CD4-positive, alpha-beta T cell treated with Interleukin-6 at 100 ng/mL for 8 hours (primary cell): Measurements from ENCODE around the gene STIM1.
"Not testable (repeated sequence)": the region's sequence is repeated elsewhere in the genome, so short reads cannot be mapped to it uniquely, and the experiment has no call there.

ENCODE experiments used
- DNase-seq: peaks from one replicate; pipeline ENCODE4 v3.0.0-alpha.2; 2020; ENCODE audit warnings: mixed read lengths, low spot score

The STIM1 gene

DNA sequence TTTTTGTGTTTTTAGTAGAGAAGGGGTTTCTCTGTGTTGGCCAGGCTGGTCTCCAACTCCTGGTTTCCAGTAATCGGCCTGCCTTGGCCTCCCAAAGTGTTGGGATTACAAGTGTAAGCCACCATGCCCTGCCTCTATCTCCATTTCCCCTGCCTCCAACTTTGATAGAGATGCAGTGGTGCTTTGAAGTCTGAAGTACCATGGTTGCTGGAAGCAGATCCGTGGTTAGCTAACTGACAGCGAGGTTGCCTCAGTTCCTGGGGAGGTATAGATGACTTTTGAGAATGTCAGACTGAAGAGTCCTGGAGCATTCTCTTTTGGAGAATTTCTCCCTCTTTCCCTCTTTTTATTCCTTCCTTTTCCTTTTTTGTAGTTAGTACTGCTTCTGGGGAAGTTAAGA, 127.6 kb downstream of the STIM1 start:
- no peak for DNase-seq

DNA sequence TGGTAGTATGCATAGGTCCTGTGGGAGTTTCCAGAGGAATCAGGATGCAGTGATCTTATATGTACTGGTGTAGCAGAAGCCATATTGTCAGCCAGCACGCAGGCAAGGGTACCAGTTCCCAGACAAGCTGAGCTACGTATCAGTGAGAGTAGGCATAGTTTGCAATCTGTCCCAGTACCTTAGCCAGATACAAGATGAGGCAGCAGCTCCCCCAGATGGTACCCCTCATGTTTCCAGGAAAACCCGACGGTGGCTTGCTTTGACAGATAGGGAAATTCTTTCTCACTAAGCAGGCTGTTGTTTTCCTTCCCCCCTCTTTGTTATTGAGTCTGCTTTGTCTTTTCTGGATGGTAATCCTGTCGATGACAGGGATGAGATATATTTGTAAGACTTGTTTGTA, 129.4 kb downstream of the STIM1 start:
- DNase-seq: peak; percentile 38

DNA sequence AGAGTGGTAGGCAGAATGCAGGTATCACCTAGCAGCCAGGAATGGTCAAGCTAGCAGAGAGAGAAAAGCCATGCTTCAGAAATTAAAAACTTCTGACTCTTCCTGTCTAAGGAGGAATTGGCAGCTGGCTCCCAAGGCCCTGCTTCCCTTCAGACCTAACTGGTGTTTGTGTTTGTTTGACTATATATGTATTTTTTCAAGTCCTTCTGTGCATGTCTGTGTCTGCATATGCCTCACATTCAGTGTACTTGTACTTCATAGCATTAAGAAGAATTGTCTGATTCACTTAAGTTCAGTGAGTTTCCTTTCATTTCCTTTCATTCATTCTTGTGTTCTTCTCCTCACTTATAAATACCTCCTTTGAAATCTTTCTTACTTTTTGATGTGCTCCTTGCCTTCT, 130.2 kb downstream of the STIM1 start:
- DNase-seq: no peak

DNA sequence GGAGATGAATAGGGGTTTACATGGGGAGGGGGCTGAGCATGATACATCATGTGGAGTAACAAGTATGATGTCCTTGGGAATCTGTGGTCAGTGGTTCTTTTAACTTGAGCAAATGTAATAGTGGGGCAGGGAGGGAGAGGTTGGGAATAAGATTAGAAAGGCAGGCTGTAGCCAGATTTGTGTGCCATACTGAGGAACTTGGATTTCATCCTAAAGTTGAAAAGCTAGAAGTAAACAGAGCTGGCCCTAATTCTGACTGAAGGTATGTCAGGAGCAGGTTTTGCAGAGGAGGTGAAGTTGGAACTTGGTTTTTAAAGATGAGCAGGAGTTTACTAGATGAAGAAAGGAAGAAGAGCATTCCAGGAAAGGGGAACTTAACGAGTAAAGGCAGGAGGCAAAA, 130.8 kb downstream of the STIM1 start:
- no peak for DNase-seq

DNA sequence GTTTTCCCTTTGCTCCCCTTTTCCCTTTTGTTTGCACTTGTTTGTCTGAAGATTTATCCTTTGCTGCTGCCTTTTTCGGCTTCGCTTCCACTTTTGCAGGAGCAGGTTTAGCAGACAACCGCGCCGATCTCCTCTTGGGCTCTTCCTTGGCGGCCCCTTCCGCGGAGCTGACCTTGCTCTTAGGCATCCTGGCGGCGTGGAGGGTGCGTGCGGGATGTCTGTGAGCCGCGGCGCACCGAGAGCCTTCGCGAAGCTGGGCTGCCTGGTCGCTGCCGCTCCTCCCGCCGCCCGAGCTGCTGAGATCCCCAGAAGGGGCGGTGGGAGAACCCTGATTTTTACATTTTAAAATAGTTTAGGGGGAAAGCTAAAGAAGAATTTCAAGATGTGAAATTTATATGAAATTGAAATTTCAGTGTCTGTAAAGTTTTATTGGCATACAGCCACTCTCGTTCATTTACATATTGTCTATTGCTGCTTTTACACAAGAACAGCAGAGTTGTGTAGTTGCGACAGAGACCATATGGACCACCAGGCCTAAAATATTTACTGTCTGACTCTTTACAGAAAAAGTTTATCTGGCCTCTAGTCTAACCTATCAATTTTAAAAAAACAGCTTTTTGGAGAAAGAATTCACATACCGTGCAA, 133.9 kb downstream of the STIM1 start:
- no peak for DNase-seq

DNA sequence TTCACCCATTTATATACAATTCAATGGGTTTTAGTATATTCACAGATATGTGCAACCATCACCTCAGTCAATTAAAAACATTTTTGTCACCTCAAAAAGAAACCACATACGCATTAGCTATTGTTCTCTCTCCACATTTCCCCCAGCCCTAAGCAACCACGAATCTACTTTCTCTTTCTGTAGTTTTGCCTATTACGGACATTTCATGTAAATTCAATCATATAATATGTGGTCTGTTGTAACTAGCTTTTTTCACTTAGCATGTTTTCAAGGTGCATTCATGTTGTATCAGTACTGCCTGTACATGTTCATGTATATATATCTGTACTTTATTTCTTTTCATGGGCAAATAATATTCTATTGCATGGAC, 134.4 kb downstream of the STIM1 start:
- DNase-seq: peak; percentile 40

DNA sequence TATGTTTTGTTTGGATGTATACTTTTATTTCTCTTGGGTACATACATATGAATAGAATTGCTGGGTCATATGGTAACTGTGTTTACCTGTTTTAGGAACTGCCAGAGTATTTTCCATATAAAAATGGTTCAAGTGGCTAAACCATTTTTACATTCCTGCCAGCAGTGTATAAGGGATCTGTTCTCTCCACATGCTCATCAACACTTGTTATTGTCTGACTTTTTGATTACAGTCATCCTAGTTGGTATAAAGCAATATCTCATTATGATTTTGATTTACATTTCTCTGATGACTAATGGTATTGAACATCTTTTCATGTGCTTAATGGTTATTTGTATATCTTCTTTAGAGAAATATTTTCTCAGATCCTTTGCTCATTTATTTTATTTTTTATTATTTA, 134.9 kb downstream of the STIM1 start:
- no peak for DNase-seq

DNA sequence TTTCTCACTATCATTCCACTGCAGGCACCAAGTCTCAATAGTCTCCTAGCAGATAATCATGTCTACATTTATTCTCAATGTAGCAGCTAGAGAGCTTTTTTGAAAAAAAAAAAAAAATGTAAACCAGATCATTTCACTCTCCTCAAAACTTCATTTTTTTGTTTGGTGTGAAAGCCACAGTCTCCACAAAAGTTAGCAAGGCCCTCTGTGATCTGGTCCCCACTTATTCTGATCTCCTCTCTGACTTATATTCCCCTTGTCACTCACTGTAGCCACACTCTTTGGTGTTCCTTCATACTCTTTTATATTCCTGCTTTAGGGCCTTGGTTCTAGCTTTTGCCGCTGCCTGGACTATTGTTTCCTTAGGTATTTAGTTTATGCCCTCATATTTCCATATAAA, 137.5 kb downstream of the STIM1 start:
- DNase-seq: no peak

DNA sequence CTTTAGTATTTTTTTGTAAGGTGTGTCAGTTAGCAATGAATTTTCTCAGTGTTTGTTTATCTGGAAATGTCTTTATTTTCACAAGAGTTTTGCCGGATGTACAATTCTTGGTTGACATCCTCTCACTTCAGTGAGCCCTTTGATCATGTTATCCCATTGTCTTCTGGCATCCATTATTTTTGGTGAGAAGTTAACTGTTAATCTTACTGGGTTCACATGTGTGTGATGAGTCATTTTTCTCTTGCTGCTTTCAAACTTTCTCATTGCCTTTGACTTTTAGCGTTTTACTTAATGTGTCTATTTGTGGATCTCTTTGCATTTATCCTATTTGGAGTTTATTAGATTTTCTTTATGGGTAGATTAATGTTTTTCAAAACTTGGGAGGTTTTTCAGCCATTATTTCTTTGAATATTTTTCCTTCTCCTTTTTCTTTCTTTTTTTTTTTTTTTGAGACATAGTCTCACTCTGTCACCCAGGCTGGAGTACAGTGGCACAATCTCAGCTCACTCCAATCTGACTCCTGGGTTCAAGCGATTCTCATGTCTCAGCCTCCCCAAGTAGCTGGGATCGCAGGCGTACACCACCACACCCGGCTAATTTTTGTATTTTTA, 138.7 kb downstream of the STIM1 start:
- no peak for DNase-seq

DNA sequence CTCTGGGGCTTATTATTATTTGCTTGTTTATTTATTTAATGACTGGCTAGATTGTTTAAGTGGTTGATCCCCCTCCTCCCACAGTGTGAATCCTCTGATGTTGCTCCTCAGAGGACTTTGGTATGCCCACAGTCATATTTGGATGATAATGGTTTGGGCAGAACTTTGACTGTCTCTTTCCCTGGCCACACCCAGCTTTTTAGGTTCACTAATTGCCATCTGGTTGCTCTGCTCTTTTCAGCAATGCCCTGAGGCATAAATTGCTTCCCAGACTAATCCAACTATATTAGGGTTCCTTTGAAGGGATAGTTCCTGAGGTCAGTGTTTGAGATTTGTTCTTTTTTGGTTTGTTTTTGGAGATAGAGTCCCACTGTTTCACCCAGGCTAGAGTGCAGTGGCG, 139.8 kb downstream of the STIM1 start:
- no peak for DNase-seq

DNA sequence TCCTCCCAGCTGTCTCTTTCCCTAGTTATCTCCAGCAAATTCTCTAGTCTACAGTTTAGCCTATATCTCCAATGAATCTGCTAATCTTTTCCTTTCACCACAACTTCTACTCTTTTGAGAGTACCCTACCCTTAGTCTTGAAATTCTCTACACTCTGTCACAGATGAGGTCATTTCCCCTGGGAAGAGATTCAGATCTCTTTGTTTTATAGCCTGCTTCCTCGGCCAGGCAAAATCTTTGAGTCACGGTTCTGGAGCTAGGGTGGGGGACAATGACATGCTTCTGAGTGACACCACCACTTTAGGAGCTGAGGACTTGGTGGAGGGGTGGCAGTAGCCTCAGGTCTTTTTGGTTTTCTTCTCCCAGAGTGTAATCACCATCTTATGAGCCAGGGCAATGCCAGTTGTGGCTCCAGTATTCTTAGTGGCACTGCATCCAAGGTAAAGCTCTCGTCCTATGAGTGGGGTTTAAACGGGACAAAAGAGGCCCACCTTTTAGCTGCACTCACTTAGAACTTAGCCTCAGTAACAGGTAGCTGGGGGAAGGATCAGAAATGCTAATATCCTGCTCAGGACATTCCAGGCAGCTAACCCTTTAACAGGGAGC, 140.6 kb downstream of the STIM1 start:
- DNase-seq: no peak

DNA sequence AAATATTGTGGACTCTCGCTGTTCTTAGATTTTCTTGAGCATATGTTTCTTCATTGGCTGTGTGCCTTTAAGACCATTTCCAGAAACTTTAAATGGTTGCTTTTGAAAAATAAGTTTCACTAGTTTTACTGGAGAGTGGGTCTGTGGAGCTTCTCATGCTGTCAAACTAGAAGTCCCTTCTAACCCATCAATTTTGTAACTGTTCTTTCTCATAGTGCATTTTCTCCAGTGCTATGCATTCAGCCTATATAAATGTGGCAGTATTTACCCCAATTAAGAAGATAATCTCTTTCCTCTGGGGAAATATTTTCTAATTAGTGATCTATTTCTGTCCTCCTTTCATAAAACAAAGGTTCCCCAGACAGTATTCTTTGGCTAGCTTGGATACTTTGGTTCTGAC, 141.2 kb downstream of the STIM1 start:
- DNase-seq: no peak

DNA sequence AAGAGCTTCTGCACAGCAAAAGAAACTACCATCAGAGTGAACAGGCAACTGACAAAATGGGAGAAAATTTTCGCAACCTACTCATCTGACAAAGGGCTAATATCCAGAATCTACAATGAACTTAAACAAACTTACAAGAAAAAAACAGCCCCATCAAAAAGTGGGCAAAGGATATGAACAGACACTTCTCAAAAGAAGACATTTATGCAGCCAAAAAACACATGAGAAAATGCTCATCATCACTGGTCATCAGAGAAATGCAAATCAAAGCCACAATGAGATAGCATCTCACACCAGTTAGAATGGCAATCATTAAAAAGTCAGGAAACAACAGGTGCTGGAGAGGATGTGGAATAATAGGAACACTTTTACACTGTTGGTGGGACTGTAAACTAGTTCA, 149.3 kb downstream of the STIM1 start:
- DNase-seq: not testable (repeated sequence)

DNA sequence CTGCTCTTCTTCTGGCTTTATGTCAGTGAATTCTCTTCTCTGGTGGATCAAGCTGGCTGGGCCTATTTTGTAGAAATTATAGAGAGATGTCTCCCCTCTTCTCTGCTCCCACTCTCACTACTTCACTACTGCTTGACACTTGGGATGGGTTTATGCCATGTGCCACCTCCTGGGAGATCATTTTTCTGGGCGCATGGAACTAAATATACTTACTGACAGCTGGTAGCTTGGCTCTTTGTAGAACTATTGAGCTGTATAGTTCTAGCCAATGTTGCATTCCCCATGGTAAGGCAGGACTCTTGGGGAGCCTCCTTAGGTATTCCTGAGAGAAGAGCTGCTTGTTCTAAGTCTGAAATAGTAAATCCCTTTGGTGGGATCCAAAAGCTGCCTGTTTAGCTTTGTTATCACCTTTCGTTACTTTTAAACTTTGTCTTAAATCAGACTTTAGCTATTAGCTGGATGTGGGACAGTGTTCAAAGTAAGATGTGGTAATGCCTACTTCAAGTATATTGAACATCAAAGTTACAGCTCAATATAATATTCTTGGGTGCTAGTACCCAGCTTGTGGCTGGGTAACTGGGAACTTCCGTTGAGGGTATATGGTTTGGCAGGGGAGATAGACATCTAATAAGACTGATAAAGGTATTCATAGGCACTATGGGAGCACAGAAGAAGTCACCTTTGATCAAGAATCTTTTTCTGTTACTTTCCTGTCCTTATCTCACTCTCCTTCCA, 151.6 kb downstream of the STIM1 start:
- peak; percentile 9 for DNase-seq

DNA sequence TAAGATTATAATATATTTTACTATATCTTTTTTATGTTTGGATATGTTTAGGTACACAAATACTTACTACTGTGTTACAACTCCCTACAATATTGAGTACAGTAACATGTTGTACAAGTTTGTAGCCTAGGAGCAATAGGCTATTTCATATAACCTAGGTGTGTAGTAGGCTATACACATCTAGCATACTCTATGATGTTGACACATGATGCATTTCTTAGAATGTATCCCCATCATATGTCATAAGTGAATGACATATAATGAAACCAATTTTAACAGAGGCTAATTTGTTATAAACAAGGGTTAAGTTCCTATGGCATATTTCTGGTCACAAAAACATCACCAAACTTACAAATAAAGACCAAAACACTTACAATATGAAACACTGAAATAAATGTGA, 152.7 kb downstream of the STIM1 start:
- DNase-seq: no peak

DNA sequence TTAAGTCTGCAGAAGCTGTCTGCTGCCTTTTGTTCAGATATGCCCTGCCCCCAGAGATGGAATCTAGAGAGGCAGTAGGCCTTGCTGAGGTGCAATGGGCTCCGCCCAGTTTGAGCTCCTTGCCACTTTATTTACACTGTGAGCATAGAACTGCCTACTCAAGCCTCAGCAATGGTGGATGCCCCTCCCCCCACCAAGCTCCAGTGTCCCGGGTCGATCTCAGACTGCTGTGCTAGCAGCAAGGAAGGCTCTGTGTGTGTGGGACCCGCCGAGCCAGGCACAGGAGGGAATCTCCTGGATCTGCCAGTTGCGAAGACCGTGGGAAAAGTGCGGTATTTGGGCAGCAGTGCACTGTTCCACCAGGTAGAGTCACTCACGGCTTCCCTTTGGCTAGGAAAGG, 161.1 kb downstream of the STIM1 start:
- DNase-seq: not testable (repeated sequence)

DNA sequence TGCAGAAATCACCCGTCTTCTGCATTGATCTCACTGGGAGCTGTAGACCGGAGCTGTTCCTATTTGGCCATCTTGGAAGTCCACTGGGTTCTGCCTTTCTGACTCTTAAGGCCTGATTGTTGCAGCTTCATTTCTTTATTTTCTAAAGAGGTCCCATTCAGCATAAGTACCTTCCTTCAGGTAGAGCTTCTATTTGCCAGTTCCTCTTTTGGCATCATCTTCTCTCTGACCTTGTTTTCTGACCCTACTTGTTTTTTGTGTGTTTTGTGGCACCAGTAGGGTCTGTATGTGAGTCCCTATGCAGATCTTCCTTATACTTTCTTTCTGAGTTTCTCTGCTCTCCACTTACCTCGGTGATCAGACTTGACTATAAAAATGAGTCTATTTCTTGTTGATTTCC, 161.7 kb downstream of the STIM1 start:
- no peak for DNase-seq

DNA sequence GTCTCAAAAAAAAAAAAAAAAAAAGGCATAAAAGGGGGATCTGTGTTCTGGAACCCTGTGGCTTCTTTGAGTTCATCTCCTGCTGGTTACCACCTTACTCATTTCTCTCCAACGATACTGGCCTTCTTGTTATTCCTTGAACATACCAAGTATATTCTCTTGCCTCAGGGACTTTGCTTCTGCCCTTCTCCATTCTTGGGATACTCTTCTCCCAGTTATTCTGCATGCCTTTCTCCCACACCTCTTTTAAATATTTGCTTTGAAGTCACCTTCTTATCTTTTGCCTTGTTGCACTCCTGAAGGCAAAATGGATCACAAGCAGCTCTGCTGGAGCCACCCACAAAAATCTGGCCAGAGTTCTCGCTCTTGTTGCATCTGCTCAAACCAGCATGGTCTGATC, 163.2 kb downstream of the STIM1 start:
- no peak for DNase-seq

DNA sequence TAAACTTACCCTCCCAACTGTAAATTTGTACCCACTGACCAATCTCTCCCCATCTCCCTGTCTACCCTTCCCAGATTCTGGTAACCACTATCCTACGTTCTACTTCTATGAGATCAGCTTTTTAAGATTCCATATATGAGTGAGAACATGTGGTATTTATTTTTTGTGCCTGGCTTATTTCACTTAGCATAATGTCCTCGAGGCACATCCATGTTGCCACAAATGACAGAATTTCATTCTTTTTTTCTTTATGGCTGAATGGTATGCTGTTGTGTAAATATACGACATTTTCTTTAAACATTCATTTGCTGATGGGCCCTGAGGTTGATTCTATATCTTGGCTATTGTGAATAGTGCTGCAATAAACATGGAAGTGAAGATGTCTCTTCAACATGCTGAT, 164.4 kb downstream of the STIM1 start:
- DNase-seq: no peak

DNA sequence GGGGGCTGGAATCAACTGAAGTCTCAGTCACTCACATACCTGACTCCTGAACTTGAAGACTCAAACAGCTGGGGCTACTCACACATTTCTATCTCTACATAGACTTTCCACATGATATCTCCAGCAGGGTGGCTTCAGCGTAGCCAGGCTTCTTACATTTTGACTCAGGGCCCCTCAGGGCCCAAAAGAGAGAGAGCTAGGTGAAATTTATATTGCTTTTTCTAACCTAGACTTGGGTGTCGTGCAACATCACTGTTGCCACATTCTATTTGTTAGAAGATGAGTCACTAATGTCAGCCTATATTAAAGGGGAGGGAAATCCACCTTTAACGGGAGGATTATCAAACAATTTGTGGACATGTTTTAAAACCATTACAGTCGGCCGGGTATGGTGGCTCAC, 167.2 kb downstream of the STIM1 start:
- DNase-seq: no peak

DNA sequence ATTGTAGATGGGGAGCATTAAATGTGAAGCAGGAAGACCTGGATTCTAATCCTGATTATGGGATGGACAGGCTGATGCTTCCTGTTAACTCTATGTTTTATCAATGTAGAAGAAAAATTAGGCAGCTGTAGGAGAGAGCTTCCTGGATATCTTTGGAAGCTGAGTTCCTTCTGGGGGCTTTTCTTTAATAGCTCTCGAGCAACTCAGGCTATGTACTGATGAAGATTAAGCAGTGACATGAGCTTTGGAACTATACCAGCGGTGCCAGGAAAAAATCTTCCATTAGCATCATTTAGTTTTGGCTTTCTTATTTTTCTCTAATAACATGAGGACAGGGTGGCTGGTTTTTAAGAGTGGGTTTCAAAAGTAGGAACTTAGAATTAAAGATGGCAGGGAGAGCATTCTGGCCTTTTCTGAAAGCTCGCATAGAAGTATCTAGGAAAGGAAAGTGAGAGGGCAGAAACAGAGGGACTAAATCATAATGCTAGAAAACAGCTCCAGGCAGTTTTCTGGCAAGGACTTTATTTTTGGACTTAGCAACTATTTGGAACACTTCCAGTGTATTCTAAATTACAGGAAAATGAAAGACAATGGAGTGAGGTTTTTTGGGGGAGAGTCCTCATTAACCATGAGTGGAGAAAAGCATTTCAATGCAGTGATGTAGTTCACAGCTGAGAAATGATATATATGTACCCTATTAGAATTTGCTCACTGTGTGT, 169.9 kb downstream of the STIM1 start:
- no peak for DNase-seq

DNA sequence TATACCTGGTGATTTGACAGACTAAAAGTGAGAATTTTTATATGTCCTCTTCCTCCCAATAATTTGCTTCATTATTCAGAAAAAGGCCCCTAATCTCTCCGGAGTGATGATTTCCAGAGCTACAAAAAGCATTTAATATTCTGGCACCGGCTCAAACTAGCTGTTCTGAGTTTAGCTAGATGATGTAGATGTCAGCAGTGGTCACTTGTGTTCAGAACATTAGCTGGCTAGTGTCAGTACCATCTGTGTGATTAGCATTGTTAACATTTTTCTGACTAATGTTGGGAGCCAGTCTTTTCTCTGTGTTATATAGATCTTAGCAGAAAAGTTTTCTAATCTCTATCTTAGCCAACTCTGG, 170.5 kb downstream of the STIM1 start:
- no peak for DNase-seq

DNA sequence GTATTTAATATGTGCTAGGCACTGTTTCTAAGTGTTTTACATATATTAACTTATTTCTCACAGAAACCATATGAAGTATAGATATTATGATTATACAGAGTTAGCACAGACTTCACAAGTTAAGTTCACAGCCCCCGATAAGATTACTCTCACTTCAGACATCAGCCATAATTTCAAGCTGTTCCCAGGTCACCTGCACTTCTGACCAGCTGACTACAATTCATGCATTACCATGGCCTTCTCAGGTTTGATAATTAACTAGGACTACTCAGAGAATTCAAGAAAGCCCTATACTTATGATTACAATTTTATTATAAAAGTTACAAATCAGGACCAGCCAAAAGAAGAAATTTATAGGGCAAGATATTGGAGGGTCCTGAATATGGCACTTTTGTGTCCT, 170.9 kb downstream of the STIM1 start:
- DNase-seq: no peak
